ENCODE measurements around the gene ARHGAP42. TPM values are rescaled to one million over a fixed set of nuclear protein-coding genes. Genes with fewer than 3 reads are reported as not detected.
A peak's percentile ranks its signal among the peaks of the same experiment; 100 is the strongest.

The ARHGAP42 gene
- total RNA-seq, 1 experiment from 2014 or later: 39.1 TPM

GRCh38 chr11:100676901-100677300, 10.2 kb upstream of the ARHGAP42 start:
- no peaks in the 10 kb centered on the region for H3K9me3 Mint-ChIP-seq
- Histone ChIP-seq H3K9ac (ENCODE audit: extremely low read depth, insufficient read length, low read length) (no peak overlapping the region), H3K18ac (ENCODE audit: insufficient read length, low read depth, low read length) (peak overlapping the region; percentile 42), H3T11ph (ENCODE audit: low read length) (no peak overlapping the region), H3K9me3 (ENCODE audit: control insufficient read depth, low read depth, low read length) (no peaks in the 10 kb centered on the region), H3K56ac (ENCODE audit: insufficient read length, low read depth, low read length) (no peak overlapping the region), H2AFZ (ENCODE audit: low read length) (peak overlapping the region; percentile 52), H4K5ac (ENCODE audit: insufficient read length, low read depth, low read length) (no peak overlapping the region), H3K23me2 (ENCODE audit: insufficient read length, low read depth, low read length, poor library complexity, severe bottlenecking) (no peaks in the 10 kb centered on the region), H3K4me1 (ENCODE audit: insufficient read depth, low read length) (peaks cover 3% of the 10 kb centered on the region), H2AK5ac (ENCODE audit: insufficient read length, low read length) (peak overlapping the region; percentile 62), H4K91ac (ENCODE audit: insufficient read length, low read depth, low read length) (no peak overlapping the region), H3K4me2 (ENCODE audit: insufficient read depth, insufficient read length, low read length) (peak overlapping the region; percentile 14), H3K23ac (ENCODE audit: insufficient read length, low read depth, low read length) (no peak overlapping the region), H3K27ac (ENCODE audit: insufficient read length, low read depth, low read length) (peak overlapping the region; percentile 91), H3K27me3 (ENCODE audit: insufficient read depth, low read length) (no peaks in the 10 kb centered on the region), H4K8ac (replicated peaks; ENCODE audit: insufficient read length, low read depth, low read length) (no peak overlapping the region), H3K14ac (ENCODE audit: insufficient read depth, low read length) (no peak overlapping the region), H3K79me2 (ENCODE audit: insufficient read depth, low read length) (no peaks in the 10 kb centered on the region; the same call in 1 of the 2 replicates), H2BK20ac (ENCODE audit: low read depth, low read length, poor library complexity, severe bottlenecking) (no peak overlapping the region), H2BK15ac (ENCODE audit: low read depth, low read length) (no peak overlapping the region), H2BK5ac (ENCODE audit: insufficient read length, low read length) (no peak overlapping the region), H2BK120ac (ENCODE audit: low read depth, low read length, poor library complexity, severe bottlenecking) (no peak overlapping the region), H4K20me1 (ENCODE audit: control insufficient read depth, insufficient read depth, insufficient read length) (no peaks in the 10 kb centered on the region), H3K4ac (ENCODE audit: low read depth, low read length) (no peak overlapping the region; the same call in 1 of the 2 replicates), H3K79me1 (ENCODE audit: insufficient read depth, low read depth, low read length, poor library complexity, severe bottlenecking) (no peaks in the 10 kb centered on the region), H2BK12ac (ENCODE audit: insufficient read length, low read depth, low read length) (no peak overlapping the region)
- WGBS (ENCODE audit: extremely low coverage, insufficient read length, low lambda C conversion rate): no CpG with 5 or more reads among the region's 4 CpGs
- no peak for TF ChIP-seq CTCF (conservative IDR thresholded peaks at IDR 0.05)
- peak; percentile 86 for DNase-seq
- no peaks in the 10 kb centered on the region for H3K27me3 Mint-ChIP-seq (ENCODE audit: low read depth)
- no peaks in the 10 kb centered on the region; a peak in 1 of 7 replicates for H3K36me3 Mint-ChIP-seq (ENCODE audit: insufficient read depth in 1 of 3, low read depth in 3 of 3)
- peak overlapping the region; percentile 15 to 97 (median 92) for H3K27ac Mint-ChIP-seq
- H3K4me1 Mint-ChIP-seq: peaks cover 29 to 31% of the 10 kb centered on the region in 2 experiments
- H3K4me3 Mint-ChIP-seq: no peak overlapping the region

All from H9 (cell line).